T-helper 2 cell treated with Interferon-gamma antibody and Interleukin-4, amounts not matched to agents 100 ng/mL and 5 ng/mL, for 36 hours (primary cell): ENCODE results near the gene MEGF6. TPM values are rescaled to one million over a fixed set of nuclear protein-coding genes. Genes with fewer than 3 reads are reported as not detected.

Source experiments
- intact Hi-C: fragments of 100-400 bp; cut with micrococcal nuclease; formaldehyde crosslinking; loops from one replicate; pipeline ENCODE4 v1.15.1; 2023
- total RNA-seq: library from RNA; stranded (reverse); gene quantifications from 2 replicates; pipeline ENCODE4 v1.2.3, GENCODE V29; 2022

MEGF6 gene
- total RNA-seq, 1 donor from 2014 or later, result 11.3 TPM

- intact Hi-C loops, result no loop called here
Measured at GRCh38 chr1:3451994-3452865, 159.1 kb downstream of the MEGF6 start.

- intact Hi-C loops, result no loop called here
Measured at GRCh38 chr1:3450983-3451382, 160.3 kb downstream of the MEGF6 start.

GRCh38 chr1:3450202-3450863, 161.0 kb downstream of the MEGF6 start:
- intact Hi-C loops, result no loop called here

- intact Hi-C loops, result no loop called here
Measured at GRCh38 chr1:3444736-3445135, 166.6 kb downstream of the MEGF6 start.

GRCh38 chr1:3444298-3444697, 167.0 kb downstream of the MEGF6 start:
- intact Hi-C loops, result no loop called here

GRCh38 chr1:3443807-3444206, 167.5 kb downstream of the MEGF6 start:
- intact Hi-C loops, result no loop called here

- intact Hi-C loops, result no loop called here
Measured at GRCh38 chr1:3442901-3443300, 168.4 kb downstream of the MEGF6 start.

- intact Hi-C loops, result no loop called here
Measured at GRCh38 chr1:3442331-3442730, 169.0 kb downstream of the MEGF6 start.

- intact Hi-C loops, result no loop called here
Measured at GRCh38 chr1:3441880-3442279, 169.4 kb downstream of the MEGF6 start.

GRCh38 chr1:3441410-3441847, 169.9 kb downstream of the MEGF6 start:
- intact Hi-C loops, result no loop called here

GRCh38 chr1:3440711-3441409, 170.4 kb downstream of the MEGF6 start:
- intact Hi-C loops, result no loop called here

GRCh38 chr1:3440300-3440681, 171.0 kb downstream of the MEGF6 start:
- intact Hi-C loops, result no loop called here

Other genes with a start within 250 kb of the MEGF6 start
- not detected in 2 replicates for gene ARHGEF16, start 156.8 kb downstream of the MEGF6 start, total RNA-seq
- 10.4 and 11.0 TPM in 2 replicates for gene TPRG1L, start 13.5 kb upstream of the MEGF6 start, total RNA-seq
- 33.2 and 38.6 TPM in 2 replicates for gene WRAP73, start 38.6 kb upstream of the MEGF6 start, total RNA-seq
- gene TP73, start 41.0 kb upstream of the MEGF6 start, total RNA-seq, result 2.6 and 2.7 TPM in 2 replicates
- not detected in 2 replicates for gene CCDC27, start 140.9 kb upstream of the MEGF6 start, total RNA-seq
- not detected in 2 replicates for gene SMIM1, start 161.2 kb upstream of the MEGF6 start, total RNA-seq
- gene LRRC47, start 185.0 kb upstream of the MEGF6 start, total RNA-seq, result 34.8 and 40.4 TPM in 2 replicates
- gene CEP104, start 245.7 kb upstream of the MEGF6 start, total RNA-seq, result 43.0 and 44.7 TPM in 2 replicates
- 11.2 and 12.7 TPM in 2 replicates for gene DFFB, start 246.0 kb upstream of the MEGF6 start, total RNA-seq